Loucy (cell line): ENCODE data around the gene DCP1A.
A peak's percentile ranks its signal among the peaks of the same experiment; 100 is the strongest.
"Not testable (repeated sequence)": the region's sequence is repeated elsewhere in the genome, so short reads cannot be mapped to it uniquely, and the experiment has no call there.

Experiments
- H2AFZ ChIP-seq: fragments of 200-600 bp; sonication (generic); 2 replicates; pipeline ENCODE4 v1.6.0; 2016; ENCODE audit warnings: antibody characterized with exemption, mild to moderate bottlenecking, low read length, moderate library complexity
- H3F3A ChIP-seq: fragments of 200-600 bp; 2 replicates; pipeline ENCODE4 v1.6.0; 2016; ENCODE audit warnings: antibody characterized with exemption, low read depth, mild to moderate bottlenecking
- H3K27me3 ChIP-seq: fragments of 200-600 bp; sonication (generic); 2 replicates; pipeline ENCODE4 v1.6.1; 2014; ENCODE audit warnings: low read length, mild to moderate bottlenecking; ENCODE audit not compliant: insufficient read depth, poor library complexity, severe bottlenecking
- H3K36me3 ChIP-seq: fragments of 200-600 bp; sonication (generic); 2 replicates; pipeline ENCODE4 v1.6.1; 2016; ENCODE audit warnings: low read length; ENCODE audit not compliant: insufficient read depth
- H3K4me1 ChIP-seq: fragments of 200-600 bp; sonication (generic); 2 replicates; pipeline ENCODE4 v1.5.1; 2014; ENCODE audit warnings: low read length, mild to moderate bottlenecking; ENCODE audit not compliant: insufficient read depth, poor library complexity, severe bottlenecking
- H3K4me2 ChIP-seq: fragments of 200-600 bp; sonication (generic); 2 replicates; pipeline ENCODE4 v1.6.0; 2014; ENCODE audit warnings: antibody characterized with exemption, low read length, low read depth, mild to moderate bottlenecking; ENCODE audit not compliant: poor library complexity, severe bottlenecking
- H3K4me3 ChIP-seq: fragments of 200-600 bp; sonication (generic); 2 replicates; pipeline ENCODE4 v1.5.1; 2014; ENCODE audit warnings: low read length, mild to moderate bottlenecking, mixed read lengths; ENCODE audit not compliant: poor library complexity, severe bottlenecking
- H3K79me2 ChIP-seq: fragments of 200-600 bp; sonication (generic); 2 replicates; pipeline ENCODE4 v1.6.1; 2014; ENCODE audit warnings: low read length; ENCODE audit not compliant: insufficient read depth
- H3K9ac ChIP-seq: fragments of 200-600 bp; sonication (generic); 2 replicates; pipeline ENCODE4 v1.6.0; 2014; ENCODE audit warnings: mild to moderate bottlenecking, low read depth, low read length, moderate library complexity; ENCODE audit not compliant: poor library complexity, severe bottlenecking
- H3K9me2 ChIP-seq: fragments of 200-600 bp; sonication (generic); replicated peaks from 2 replicates; pipeline ENCODE4 v1.6.1; 2016; ENCODE audit warnings: low read depth, low read length, mixed read lengths
- H3K9me3 ChIP-seq: fragments of 200-600 bp; sonication (generic); 2 replicates; pipeline ENCODE4 v1.6.1; 2014; ENCODE audit warnings: mild to moderate bottlenecking, antibody characterized with exemption, low read length, low read depth; ENCODE audit not compliant: insufficient read depth
- H4K20me1 ChIP-seq: fragments of 200-600 bp; sonication (generic); 2 replicates; pipeline ENCODE4 v1.6.0; 2014; ENCODE audit warnings: antibody characterized with exemption, low read length, mild to moderate bottlenecking; ENCODE audit not compliant: insufficient read depth, poor library complexity, severe bottlenecking
- EZH2phosphoT487 ChIP-seq: fragments of 200-600 bp; IDR thresholded peaks from 2 replicates; pipeline ENCODE4 v1.6.1; 2018; ENCODE audit warnings: antibody characterized with exemption, mild to moderate bottlenecking, moderate library complexity, borderline replicate concordance
- TF ChIP-seq, protein P1 (sequence below): fragments of 200-600 bp; sonication (generic); conservative IDR thresholded peaks from 2 replicates; pipeline ENCODE4 v1.5.1; 2014; ENCODE audit warnings: mild to moderate bottlenecking, antibody characterized with exemption, low read length

DCP1A gene

GRCh38 chr3:53350652-53351051 is 3.3 kb upstream of the DCP1A start:
- Histone ChIP-seq H2AFZ (no peak overlapping the region), H4K20me1 (peaks cover 10% of the 10 kb centered on the region), H3K27me3 (no peaks in the 10 kb centered on the region), H3K79me2 (peaks cover 17% of the 10 kb centered on the region), H3K9ac (no peak overlapping the region), H3K9me3 (no peaks in the 10 kb centered on the region), H3K4me1 (peaks cover 27% of the 10 kb centered on the region), H3K36me3 (no peaks in the 10 kb centered on the region), H3K4me2 (peak overlapping the region; percentile 29), H3K9me2 (no peaks in the 10 kb centered on the region), H3K4me3 (no peak overlapping the region), H3F3A (no peaks in the 10 kb centered on the region)
- TF ChIP-seq EZH2phosphoT487 = no peak
- TF ChIP-seq, protein P1, sequence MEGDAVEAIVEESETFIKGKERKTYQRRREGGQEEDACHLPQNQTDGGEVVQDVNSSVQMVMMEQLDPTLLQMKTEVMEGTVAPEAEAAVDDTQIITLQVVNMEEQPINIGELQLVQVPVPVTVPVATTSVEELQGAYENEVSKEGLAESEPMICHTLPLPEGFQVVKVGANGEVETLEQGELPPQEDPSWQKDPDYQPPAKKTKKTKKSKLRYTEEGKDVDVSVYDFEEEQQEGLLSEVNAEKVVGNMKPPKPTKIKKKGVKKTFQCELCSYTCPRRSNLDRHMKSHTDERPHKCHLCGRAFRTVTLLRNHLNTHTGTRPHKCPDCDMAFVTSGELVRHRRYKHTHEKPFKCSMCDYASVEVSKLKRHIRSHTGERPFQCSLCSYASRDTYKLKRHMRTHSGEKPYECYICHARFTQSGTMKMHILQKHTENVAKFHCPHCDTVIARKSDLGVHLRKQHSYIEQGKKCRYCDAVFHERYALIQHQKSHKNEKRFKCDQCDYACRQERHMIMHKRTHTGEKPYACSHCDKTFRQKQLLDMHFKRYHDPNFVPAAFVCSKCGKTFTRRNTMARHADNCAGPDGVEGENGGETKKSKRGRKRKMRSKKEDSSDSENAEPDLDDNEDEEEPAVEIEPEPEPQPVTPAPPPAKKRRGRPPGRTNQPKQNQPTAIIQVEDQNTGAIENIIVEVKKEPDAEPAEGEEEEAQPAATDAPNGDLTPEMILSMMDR = peak; percentile 71

DNA sequence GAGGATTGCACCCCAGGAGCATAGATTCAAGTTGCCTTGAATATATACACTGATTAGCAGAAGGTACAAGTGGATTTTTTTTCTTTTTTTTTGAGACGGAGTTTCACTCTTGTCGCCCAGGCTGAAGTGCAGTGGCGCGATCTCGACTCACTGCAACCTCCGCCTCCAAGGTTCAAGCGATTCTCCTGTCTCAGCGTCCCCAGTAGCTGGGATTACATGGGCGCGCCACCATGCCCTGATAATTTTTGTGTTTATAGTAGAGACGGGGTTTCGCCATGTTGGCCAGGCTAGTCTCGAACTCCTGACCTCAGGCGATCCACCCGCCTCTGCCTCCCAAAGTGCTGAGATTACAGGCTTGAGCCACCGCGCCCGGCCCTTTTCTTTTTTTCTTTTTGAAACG is 775 bp upstream of the DCP1A start:
- H2AFZ ChIP-seq = peak overlapping the region; percentile 97

DNA sequence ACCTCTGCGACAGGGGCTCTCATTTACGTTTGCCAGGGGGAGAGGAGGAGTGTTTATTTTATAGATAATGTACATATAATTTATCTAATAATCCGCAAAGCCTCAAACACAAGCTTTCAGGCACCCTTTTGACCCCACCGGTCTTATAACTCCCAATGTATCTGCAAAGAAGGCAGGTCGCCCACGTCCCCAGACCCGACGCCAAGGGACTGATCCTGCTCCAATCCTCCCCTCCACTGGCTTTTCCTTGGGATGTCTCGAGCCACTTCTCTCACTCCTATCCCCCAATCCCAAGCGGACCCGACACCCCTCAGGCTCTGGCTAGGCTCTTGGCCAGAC is 452 bp downstream of the DCP1A start:
- no peaks in the 10 kb centered on the region for H3K9me2 ChIP-seq
- peaks cover 11% of the 10 kb centered on the region; the same call in 1 of the 2 replicates for H3K36me3 ChIP-seq
- peak overlapping the region; percentile 72 for H2AFZ ChIP-seq
- no peaks in the 10 kb centered on the region for H3K27me3 ChIP-seq
- peaks cover 45% of the 10 kb centered on the region for H3K4me1 ChIP-seq
- H3K4me2 ChIP-seq = peak overlapping the region; percentile 87
- H3F3A ChIP-seq = no peaks in the 10 kb centered on the region
- TF ChIP-seq, protein P1 = no peak
- no peak for TF ChIP-seq EZH2phosphoT487
- peaks cover 30% of the 10 kb centered on the region for H4K20me1 ChIP-seq
- H3K4me3 ChIP-seq = peak overlapping the region; percentile 84
- H3K79me2 ChIP-seq = peaks cover 50% of the 10 kb centered on the region
- H3K9ac ChIP-seq = peak overlapping the region; percentile 84
- H3K9me3 ChIP-seq = no peaks in the 10 kb centered on the region

More for the DNA sequence above, 775 bp upstream of the DCP1A start:
- H3K79me2 ChIP-seq = peaks cover 41% of the 10 kb centered on the region
- not testable (repeated sequence) for H3K9me3 ChIP-seq, H3F3A ChIP-seq, H3K27me3 ChIP-seq, H3K36me3 ChIP-seq, H3K9me2 ChIP-seq
- peak overlapping the region; percentile 84 for H3K4me2 ChIP-seq
- peaks cover 21% of the 10 kb centered on the region for H4K20me1 ChIP-seq
- H3K4me3 ChIP-seq = peak overlapping the region; percentile 84
- peak overlapping the region; percentile 84 for H3K9ac ChIP-seq
- peaks cover 34% of the 10 kb centered on the region for H3K4me1 ChIP-seq

GRCh38 chr3:53346514-53346913 is 829 bp downstream of the DCP1A start:
- H2AFZ ChIP-seq = no peak overlapping the region
- H3K27me3 ChIP-seq = no peaks in the 10 kb centered on the region
- peaks cover 45% of the 10 kb centered on the region for H3K4me1 ChIP-seq
- H3K79me2 ChIP-seq = peaks cover 50% of the 10 kb centered on the region
- H3K9ac ChIP-seq = peak overlapping the region; percentile 84
- peak overlapping the region; percentile 87 for H3K4me2 ChIP-seq
- H3F3A ChIP-seq = no peaks in the 10 kb centered on the region
- H3K36me3 ChIP-seq = peaks cover 12% of the 10 kb centered on the region; the same call in 1 of the 2 replicates
- peaks cover 30% of the 10 kb centered on the region for H4K20me1 ChIP-seq
- no peak for TF ChIP-seq EZH2phosphoT487
- TF ChIP-seq, protein P1 = no peak
- no peaks in the 10 kb centered on the region for H3K9me2 ChIP-seq
- no peaks in the 10 kb centered on the region for H3K9me3 ChIP-seq
- peak overlapping the region; percentile 84 for H3K4me3 ChIP-seq
